Endothelial cell of umbilical vein (primary cell): Measurements from ENCODE around the gene ALK. TPM values are rescaled to one million over a fixed set of nuclear protein-coding genes. Genes with fewer than 3 reads are reported as not detected.

Experiments used
- BruUV-seq: library from RNA; stranded (reverse); fragments of 400-500 nt; replicated peaks from 2 replicates; lab custom pipeline; 2021; lab: Mats Ljungman, UMichigan
- CTCF ChIA-PET: fragments of 300-600, 350-600 bp; sonication (Branson Sonifier 250); formaldehyde crosslinking; loops from one replicate; lab custom pipeline; 2021; ENCODE audit warnings: antibody characterized with exemption, inconsistent platforms; lab: Charles Lee
- POLR2A ChIA-PET: fragments of 300-600, 350-600 bp; sonication (Branson Sonifier 250); formaldehyde crosslinking; loops from one replicate; lab custom pipeline; 2021; ENCODE audit warnings: antibody characterized with exemption, inconsistent platforms; lab: Charles Lee
- DNase-seq: peaks from one replicate; pipeline ENCODE4 v3.0.0-alpha.2; 2011; ENCODE audit warnings: low read depth, low spot score
- FAIRE-seq: peaks from 2 replicates; lab custom pipeline; 2011; peaks lifted over from hg19 to GRCh38; lab: Jason Lieb, UNC
- H2AFZ ChIP-seq: 2 replicates; pipeline ENCODE4 v1.6.0; 2012; ENCODE audit warnings: low read depth, low read length, control low read depth, inconsistent platforms
- H3K27ac ChIP-seq: 2 replicates; pipeline ENCODE4 v1.5.1; 2011; ENCODE audit warnings: low read depth, mild to moderate bottlenecking, control low read depth, low read length, moderate library complexity; ENCODE audit not compliant: insufficient read depth
- H3K27me3 ChIP-seq, 2 experiments: 2 replicates each; pipeline versions ENCODE4 v1.6.0 to v1.6.1; 2011; ENCODE audit warnings: low read length in 2 of 2, mixed read lengths in 1 of 2; ENCODE audit not compliant: control insufficient read depth in 2 of 2, insufficient read depth in 2 of 2
- H3K36me3 ChIP-seq, 2 experiments: 2 replicates in 1 of 2; 3 replicates in 1 of 2; pipeline ENCODE4 v1.5.1; 2011; ENCODE audit warnings: low read length in 2 of 2, mild to moderate bottlenecking in 1 of 2, moderate library complexity in 1 of 2; ENCODE audit not compliant: control insufficient read depth in 2 of 2, insufficient read depth in 2 of 2; ENCODE audit errors: extremely low read depth in 1 of 2
- H3K4me1 ChIP-seq: 3 replicates; pipeline ENCODE4 v1.5.1; 2011; ENCODE audit warnings: mild to moderate bottlenecking, low read length; ENCODE audit not compliant: control insufficient read depth, insufficient read depth; ENCODE audit errors: extremely low read depth
- H3K4me2 ChIP-seq: 2 replicates; pipeline ENCODE4 v1.6.1; 2011; ENCODE audit warnings: low read length, control low read depth, mixed read lengths; ENCODE audit not compliant: insufficient read depth
- H3K4me3 ChIP-seq, 3 experiments: fragments of 200-600 bp in 1 of 3; sonication (generic), shearing (Covaris generic) in 1 of 3; replicated peaks in 1 of 3; 2 replicates each; pipeline ENCODE4 v1.5.1; 2011 to 2016; ENCODE audit warnings: control low read depth in 3 of 3, low read length in 3 of 3, mild to moderate bottlenecking in 2 of 3, inconsistent platforms in 1 of 3, low read depth in 1 of 3, moderate library complexity in 1 of 3; ENCODE audit not compliant: insufficient read depth in 1 of 3
- H3K79me2 ChIP-seq: 2 replicates; pipeline ENCODE4 v1.6.0; 2012; ENCODE audit warnings: low read length, inconsistent platforms; ENCODE audit not compliant: control insufficient read depth, insufficient read depth
- H3K9ac ChIP-seq: replicated peaks from 2 replicates; pipeline ENCODE3; 2011; ENCODE audit warnings: low read length, control low read depth; ENCODE audit not compliant: insufficient read depth; ENCODE audit errors: extremely low read depth
- H3K9me1 ChIP-seq: replicated peaks from 3 replicates; pipeline ENCODE4 v1.6.0; 2011; ENCODE audit warnings: mild to moderate bottlenecking, low read length; ENCODE audit not compliant: control insufficient read depth, insufficient read depth; ENCODE audit errors: extremely low read depth
- H3K9me3 ChIP-seq: replicated peaks from 2 replicates; pipeline ENCODE4 v1.5.1; 2012; ENCODE audit warnings: low read length, inconsistent platforms; ENCODE audit not compliant: control insufficient read depth, insufficient read depth
- H4K20me1 ChIP-seq: replicated peaks from 2 replicates; pipeline ENCODE3; 2011; ENCODE audit warnings: mild to moderate bottlenecking, low read length; ENCODE audit not compliant: control insufficient read depth, insufficient read depth; ENCODE audit errors: extremely low read depth
- CTCF ChIP-seq, 2 donors: IDR thresholded peaks; 1 replicate in 1 of 2; 2 replicates in 1 of 2; pipeline ENCODE4 v1.5.1; 2011; ENCODE audit warnings: low read length in 2 of 2, mild to moderate bottlenecking in 2 of 2, moderate library complexity in 2 of 2, control low read depth in 1 of 2, inconsistent platforms in 1 of 2, low read depth in 1 of 2; ENCODE audit not compliant: insufficient read depth in 1 of 2; ENCODE audit errors: extremely low read depth in 1 of 2
- EZH2 ChIP-seq: IDR thresholded peaks from 2 replicates; pipeline ENCODE4 v1.6.1; 2012; ENCODE audit warnings: borderline replicate concordance, low read depth, mild to moderate bottlenecking, moderate library complexity, low read length, inconsistent platforms; ENCODE audit not compliant: severe bottlenecking
- FOS ChIP-seq: IDR thresholded peaks from 2 replicates; pipeline ENCODE4 v1.6.1; 2011; ENCODE audit warnings: mild to moderate bottlenecking, low read length, moderate library complexity, borderline replicate concordance; ENCODE audit not compliant: insufficient read depth
- GATA2 ChIP-seq: IDR thresholded peaks from 2 replicates; pipeline ENCODE4 v1.7.0; 2011; ENCODE audit warnings: low read depth, mild to moderate bottlenecking, moderate library complexity, mixed read lengths, low read length; ENCODE audit not compliant: insufficient read length, insufficient read depth
- JUN ChIP-seq: IDR thresholded peaks from 2 replicates; pipeline ENCODE4 v1.6.1; 2011; ENCODE audit warnings: borderline replicate concordance, low read depth; ENCODE audit not compliant: insufficient read length, insufficient read depth
- MAX ChIP-seq: IDR thresholded peaks from 2 replicates; pipeline ENCODE4 v1.6.1; 2011; ENCODE audit not compliant: insufficient read depth, insufficient read length
- MYC ChIP-seq: IDR thresholded peaks from one replicate; pipeline ENCODE4 v1.6.1; 2011; ENCODE audit warnings: mild to moderate bottlenecking, low read depth, low read length
- POLR2A ChIP-seq: IDR thresholded peaks from 2 replicates; pipeline ENCODE4 v1.6.1; 2012; ENCODE audit warnings: low read depth, mild to moderate bottlenecking, control low read depth, low read length
- POLR2AphosphoS5 ChIP-seq: IDR thresholded peaks from 2 replicates; pipeline ENCODE4 v1.6.1; 2012; ENCODE audit warnings: low read depth, mild to moderate bottlenecking, control low read depth, low read length, moderate library complexity; ENCODE audit not compliant: insufficient read depth
- dilution Hi-C: fragments of 300-500 bp; cut with MboI; formaldehyde crosslinking; loops from one replicate; pipeline ENCODE4 v1.15.0; 2019; ENCODE audit warnings: low sequenced_read_pairs; ENCODE audit not compliant: extremely low pct_ligation_motif_present
- intact Hi-C: fragments of 100-400 bp; cut with micrococcal nuclease; formaldehyde crosslinking; loops from one replicate; pipeline ENCODE4 v1.10.0; 2022
- polyA plus RNA-seq, 4 experiments: library from polyadenylated mRNA; depleted of rRNA in 3 of 4; stranded (reverse) in 3 of 4; unstranded in 1 of 4; fragments of >200 nt; gene quantifications; 2 replicates each; pipeline versions ENCODE4 v1.2.1 to v1.2.3, GENCODE V29; 2011 to 2012; ENCODE audit warnings: missing spikeins in 1 of 4
- total RNA-seq: library from RNA; stranded (reverse); gene quantifications from 2 replicates; pipeline ENCODE4 v1.2.3, GENCODE V29; 2021

The ALK gene
- total and polyA plus RNA-seq, 2 donors (not counting 3 experiments of a cell fraction or from before 2014, with no cell fraction given) = not detected

DNA sequence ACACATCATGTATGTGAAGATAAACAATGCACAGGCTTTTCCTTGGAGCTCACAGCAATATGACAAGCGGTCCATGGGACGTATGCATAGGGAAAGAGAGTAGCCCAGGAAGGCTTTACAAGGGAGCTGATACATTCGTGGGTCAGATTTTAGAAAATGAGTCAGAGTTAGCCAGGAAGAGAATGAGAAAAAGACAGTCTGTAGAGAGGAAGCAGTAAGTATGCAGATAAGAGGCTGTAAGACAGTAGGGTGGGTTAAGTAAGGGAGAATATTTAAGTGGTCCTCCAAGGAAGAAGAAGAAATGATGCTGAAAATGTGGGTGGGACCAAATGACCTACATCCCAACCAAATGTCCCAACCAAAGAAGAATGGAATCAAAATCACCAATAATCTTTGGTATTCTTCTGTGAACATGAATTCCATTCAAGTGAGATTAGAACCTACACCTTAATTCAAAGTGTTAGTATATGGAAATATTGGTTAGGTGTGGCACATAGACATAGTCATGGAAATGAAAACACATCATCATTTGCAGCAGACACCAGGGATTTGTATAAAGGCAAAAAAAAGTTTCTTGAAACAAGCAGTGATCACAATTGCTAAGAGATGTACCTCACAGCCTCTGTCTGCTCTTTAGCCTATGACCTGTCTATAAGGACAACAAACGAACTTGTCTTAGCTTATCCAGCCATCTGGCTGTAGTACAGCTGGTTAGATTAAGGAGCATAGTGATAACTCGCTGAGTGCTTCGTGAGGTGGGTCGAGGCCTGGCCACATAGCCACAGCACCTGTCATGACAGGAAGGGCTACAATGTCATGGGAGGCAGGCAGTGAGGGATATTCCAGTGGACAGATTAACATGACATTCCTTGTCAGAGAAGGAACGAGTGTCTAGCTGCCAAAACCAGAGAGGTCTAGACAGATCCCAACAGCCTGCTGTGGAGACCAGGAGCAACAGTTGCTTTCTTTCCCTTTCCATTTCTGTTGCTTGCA lies 133.6 kb downstream of the ALK start:
- FAIRE-seq (no peak), DNase-seq (no peak)
- H3K36me3 ChIP-seq = no peaks in the 10 kb centered on the region
- intact Hi-C loops = no loop called here
- no peak overlapping the region for H3K4me2 ChIP-seq
- no peaks in the 10 kb centered on the region for H3K9me1 ChIP-seq
- no peak overlapping the region for H3K9ac ChIP-seq
- TF ChIP-seq JUN = no peak
- TF ChIP-seq MYC = no peak
- TF ChIP-seq POLR2A = no peak
- no peak for TF ChIP-seq POLR2AphosphoS5
- TF ChIP-seq CTCF (IDR thresholded peaks at IDR 0.05; ENCODE audit: extremely low read depth in 1 of 2, insufficient read depth in 1 of 2, low read depth in 1 of 2, low read length in 2 of 2) = no peak
- no peak for TF ChIP-seq FOS
- no peak for TF ChIP-seq GATA2
- TF ChIP-seq EZH2 = no peak
- TF ChIP-seq MAX = no peak
- H3K27me3 ChIP-seq = no peaks in the 10 kb centered on the region
- no peaks in the 10 kb centered on the region for H3K9me3 ChIP-seq
- H3K79me2 ChIP-seq = no peaks in the 10 kb centered on the region
- POLR2A ChIA-PET = no interaction called here
- BruUV-seq = no TSS peak
- H3K4me3 ChIP-seq = no peak overlapping the region
- H3K27ac ChIP-seq = no peak overlapping the region
- no peak overlapping the region for H2AFZ ChIP-seq
- no peaks in the 10 kb centered on the region for H4K20me1 ChIP-seq
- dilution Hi-C loops = no loop called here
- CTCF ChIA-PET = no interaction called here
- no peaks in the 10 kb centered on the region for H3K4me1 ChIP-seq
